ENCODE data around the gene SCYL3.

GRCh38 chr1:169868978-169869377 is 24.7 kb downstream of the SCYL3 start:
- TF ChIP-seq, protein P1, sequence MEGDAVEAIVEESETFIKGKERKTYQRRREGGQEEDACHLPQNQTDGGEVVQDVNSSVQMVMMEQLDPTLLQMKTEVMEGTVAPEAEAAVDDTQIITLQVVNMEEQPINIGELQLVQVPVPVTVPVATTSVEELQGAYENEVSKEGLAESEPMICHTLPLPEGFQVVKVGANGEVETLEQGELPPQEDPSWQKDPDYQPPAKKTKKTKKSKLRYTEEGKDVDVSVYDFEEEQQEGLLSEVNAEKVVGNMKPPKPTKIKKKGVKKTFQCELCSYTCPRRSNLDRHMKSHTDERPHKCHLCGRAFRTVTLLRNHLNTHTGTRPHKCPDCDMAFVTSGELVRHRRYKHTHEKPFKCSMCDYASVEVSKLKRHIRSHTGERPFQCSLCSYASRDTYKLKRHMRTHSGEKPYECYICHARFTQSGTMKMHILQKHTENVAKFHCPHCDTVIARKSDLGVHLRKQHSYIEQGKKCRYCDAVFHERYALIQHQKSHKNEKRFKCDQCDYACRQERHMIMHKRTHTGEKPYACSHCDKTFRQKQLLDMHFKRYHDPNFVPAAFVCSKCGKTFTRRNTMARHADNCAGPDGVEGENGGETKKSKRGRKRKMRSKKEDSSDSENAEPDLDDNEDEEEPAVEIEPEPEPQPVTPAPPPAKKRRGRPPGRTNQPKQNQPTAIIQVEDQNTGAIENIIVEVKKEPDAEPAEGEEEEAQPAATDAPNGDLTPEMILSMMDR (IDR thresholded peaks at IDR 0.05; ENCODE audit: low read length) = no peak
- TF ChIP-seq EZH2phosphoT487 (IDR thresholded peaks at IDR 0.05; ENCODE audit: low read length) = no peak
- no peak for TF ChIP-seq EZH2 (optimal IDR thresholded peaks at IDR 0.05; ENCODE audit: low read depth, low read length)
